Activated T-cell treated with anti-CD3 and anti-CD28 coated beads for 1 hour (primary cell): Measurements from ENCODE around the gene COX20.

ENCODE experiments used
- DNase-seq: peaks from one replicate; pipeline ENCODE4 v3.0.0-alpha.2; 2020; ENCODE audit warnings: low read depth

Gene COX20

DNA sequence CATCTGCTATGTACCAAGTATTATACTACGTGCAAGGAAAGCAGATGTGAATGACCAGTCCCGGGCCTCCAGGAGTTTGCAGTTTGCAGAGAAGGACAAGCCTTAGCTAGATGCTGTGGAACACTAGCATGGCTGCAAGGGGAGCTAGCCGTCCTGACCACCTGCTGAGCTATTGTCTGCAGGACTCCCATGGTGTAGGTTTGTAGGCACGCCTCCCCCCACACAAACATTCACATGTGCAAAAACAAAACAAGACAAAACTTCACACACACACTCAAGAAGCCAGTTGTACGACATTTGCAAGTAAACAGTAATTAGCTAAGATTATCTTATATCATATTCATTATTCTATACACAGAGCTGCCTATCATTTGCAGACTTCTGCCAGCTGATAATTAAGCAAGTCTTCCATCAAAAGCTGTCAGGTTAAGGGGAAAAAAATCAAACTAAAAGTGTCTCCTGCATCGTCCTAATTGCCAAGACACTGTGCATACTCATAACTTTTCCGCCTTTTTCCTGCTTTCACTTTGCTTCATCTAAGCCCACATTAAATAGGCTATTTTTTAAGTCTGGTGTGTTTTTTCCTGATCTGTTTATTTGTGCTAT lies 39.6 kb downstream of the COX20 start:
- DNase-seq: no peak

DNA sequence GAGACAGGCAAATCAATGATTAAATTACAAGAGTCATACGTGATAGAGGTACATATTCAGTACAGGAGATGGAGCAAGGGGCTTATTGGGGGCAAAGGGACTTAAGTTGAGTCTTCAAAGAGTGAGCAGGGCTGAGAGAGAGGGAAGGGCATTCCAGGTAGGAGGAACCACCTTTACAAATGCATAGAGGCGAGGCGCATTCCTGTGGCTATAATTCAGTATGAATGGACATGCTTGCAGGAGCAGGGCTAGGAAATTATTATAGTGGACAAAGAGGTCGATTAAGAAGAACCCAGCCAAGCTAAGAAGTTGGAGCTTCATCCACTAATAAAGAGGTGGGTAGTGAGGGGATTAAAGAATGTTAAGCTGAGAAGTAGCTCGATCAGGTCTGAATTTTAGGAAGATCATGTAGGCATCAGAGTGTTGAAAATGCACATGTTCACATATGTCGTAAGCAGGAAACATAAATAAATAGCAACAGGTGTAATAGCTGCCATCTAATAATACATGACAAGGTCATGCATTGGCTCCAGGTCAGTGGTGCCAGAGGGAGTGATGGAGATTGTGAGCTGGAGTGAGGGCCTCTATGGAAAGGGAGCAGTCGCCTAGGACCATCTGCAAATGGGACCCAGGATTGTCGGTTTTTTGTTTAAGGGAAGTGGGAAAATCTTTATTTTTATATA lies 40.9 kb downstream of the COX20 start:
- no peak for DNase-seq

DNA sequence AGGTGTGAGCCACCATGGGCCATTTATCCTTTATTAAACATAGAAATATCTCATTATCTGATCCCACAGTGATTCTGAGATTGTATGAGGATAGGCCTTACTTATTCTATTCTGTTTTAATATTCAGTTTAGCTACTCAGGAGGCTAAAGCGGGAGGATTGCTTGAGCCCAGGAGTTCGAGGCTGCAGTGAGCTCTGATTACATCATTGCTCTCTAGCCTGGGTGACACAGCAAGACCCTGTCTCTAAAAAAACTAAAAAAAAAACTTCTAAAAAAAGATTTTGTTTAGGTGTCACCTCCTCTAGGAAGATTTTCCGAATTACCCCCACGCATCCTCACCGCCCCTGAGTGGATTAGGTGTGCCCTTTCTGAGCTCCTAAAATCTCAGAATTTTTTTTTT lies 43.2 kb downstream of the COX20 start:
- no peak for DNase-seq

DNA sequence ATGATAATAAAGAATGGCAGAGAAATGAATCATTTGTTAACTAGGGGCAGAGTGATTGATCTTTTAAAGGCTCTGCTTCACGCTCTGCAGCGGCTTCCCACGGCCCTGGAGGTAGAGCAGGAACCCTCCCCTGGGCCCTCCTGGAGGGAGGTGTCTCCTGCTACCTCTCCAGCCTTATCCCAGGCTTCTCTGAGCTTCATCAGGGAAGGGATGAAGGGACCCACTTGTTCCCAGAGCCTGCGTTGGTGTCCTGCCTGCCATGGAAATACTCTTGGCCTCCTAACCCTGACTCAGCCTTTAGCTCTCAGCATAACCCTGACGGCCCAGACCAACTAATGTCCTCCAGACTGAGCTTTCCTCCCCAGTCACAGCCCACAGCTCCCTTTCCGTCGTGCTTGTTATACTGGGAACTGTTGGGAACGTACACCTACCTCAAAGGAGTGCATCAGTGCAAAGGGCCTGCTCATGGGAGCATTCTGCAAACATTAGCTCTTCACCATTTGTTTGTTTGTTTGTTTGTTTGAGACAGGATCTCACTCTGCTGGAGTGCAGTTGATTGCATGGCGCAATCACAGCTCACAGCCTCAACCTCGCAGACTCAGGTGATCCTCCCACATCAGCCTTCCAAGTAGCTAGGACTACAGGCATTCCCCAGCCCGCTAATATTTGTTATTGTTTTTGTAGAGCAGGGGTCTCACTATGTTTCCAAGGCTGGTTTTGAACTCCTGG lies 46.3 kb downstream of the COX20 start:
- no peak for DNase-seq

DNA sequence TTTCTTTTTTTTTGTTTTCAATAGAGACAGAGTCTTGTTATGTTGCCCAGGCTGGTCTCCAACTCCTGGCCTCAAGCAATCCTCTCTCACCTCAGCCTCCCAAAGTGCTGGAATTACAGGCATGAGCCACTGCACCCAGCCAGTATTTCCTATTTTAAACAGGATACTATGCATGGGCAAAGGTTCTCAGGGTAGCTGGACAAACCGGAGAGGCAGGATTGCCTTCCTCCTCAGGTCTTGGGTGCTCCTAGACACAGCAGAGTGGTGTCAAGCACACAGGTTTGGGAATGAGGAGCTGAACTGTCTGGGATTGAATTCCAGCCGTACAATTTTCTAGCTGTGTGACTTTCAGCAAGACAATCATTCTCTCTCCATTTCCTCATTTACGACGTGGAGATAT lies 51.8 kb downstream of the COX20 start:
- no peak for DNase-seq

DNA sequence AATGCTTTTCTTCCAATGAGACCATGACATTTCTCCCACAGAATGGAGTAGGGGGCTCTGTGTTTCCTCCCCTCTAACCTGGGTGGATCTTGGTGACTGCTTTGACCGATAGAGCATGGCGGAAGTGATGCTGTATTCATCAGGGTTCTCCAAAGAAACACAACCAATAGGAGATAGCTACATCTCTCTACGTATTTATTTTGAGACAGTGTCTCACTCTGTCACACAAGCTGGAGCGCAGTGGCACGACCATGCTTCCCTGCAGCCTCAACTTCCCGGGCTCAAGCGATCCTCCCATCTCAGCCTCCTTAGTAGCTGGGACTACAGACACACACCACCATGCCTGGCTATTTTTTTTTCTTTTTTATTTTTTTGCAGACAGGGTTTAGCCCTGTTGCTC lies 58.4 kb downstream of the COX20 start:
- DNase-seq: no peak
